Adrenal gland (tissue), 12 donors: ENCODE measurements around the gene GPC5. TPM values are rescaled to one million over a fixed set of nuclear protein-coding genes. Genes with fewer than 3 reads are reported as not detected.
A peak's percentile ranks its signal among the peaks of the same experiment; 100 is the strongest.

ENCODE experiments used
- DNase-seq, 7 donors: peaks; one replicate each; pipeline ENCODE4 v3.0.0-alpha.2; 2019 to 2020
- H3K27ac ChIP-seq, 5 donors: fragments of 200-600 bp; sonication (generic) in 4 of 5; 1 replicate in 3 of 5; 2 replicates in 2 of 5; pipeline versions ENCODE4 v1.5.1 to v1.8.0; 2016 to 2020; ENCODE audit warnings: mild to moderate bottlenecking in 1 of 5
- H3K27me3 ChIP-seq: fragments of 200-600 bp; 2 replicates; pipeline ENCODE4 v1.8.0; 2021
- H3K36me3 ChIP-seq, 2 donors: fragments of 200-600 bp; replicated peaks in 1 of 2; 1 replicate in 1 of 2; 2 replicates in 1 of 2; pipeline versions ENCODE4 v1.5.1 to v1.8.0; 2018 to 2022
- H3K4me1 ChIP-seq, 2 donors: fragments of 200-600 bp; replicated peaks in 1 of 2; 1 replicate in 1 of 2; 2 replicates in 1 of 2; pipeline versions ENCODE4 v1.5.1 to v1.8.0; 2018 to 2021
- H3K4me3 ChIP-seq, 4 donors: fragments of 200-600 bp; sonication (generic) in 3 of 4; one replicate each; pipeline ENCODE4 v1.5.1; 2016 to 2018
- H3K9me3 ChIP-seq, 3 donors: fragments of 200-600 bp; sonication (generic) in 1 of 3; replicated peaks in 1 of 3; 1 replicate in 2 of 3; 2 replicates in 1 of 3; pipeline versions ENCODE4 v1.5.1 to v1.8.0; 2016 to 2021
- POLR2A ChIP-seq, 2 donors: fragments of 450-650 bp; IDR thresholded peaks; one replicate each; pipeline ENCODE4 v1.6.1; 2017; ENCODE audit warnings: antibody characterized with exemption in 2 of 2, mild to moderate bottlenecking in 2 of 2, moderate library complexity in 1 of 2
- WGBS, 4 donors: extraction: QIAGEN DNeasy Blood & Tissue Kit in 2 of 4; methylation state at CpG; one replicate each; pipeline versions ENCODE4 v1.1.5 to v1.1.7; 2013 to 2017; 5-methylcytosine and 5-hydroxymethylcytosine counted together
- intact Hi-C, 2 donors: fragments of 100-400 bp; cut with DNase I; formaldehyde crosslinking; loops; one replicate each; pipeline versions ENCODE4 v1.14.1 to v1.15.0; 2022 to 2023
- polyA plus RNA-seq, 3 donors: library from polyadenylated mRNA; stranded (reverse); fragments of 200-250 nt in 2 of 3; fragments of 350-450 nt in 1 of 3; fragmentation: Illumina TruSeq in 1 of 3; extraction: RNeasy Lipid Tissue Mini Kit (QIAGEN cat#74804) in 1 of 3; gene quantifications; one replicate each; pipeline ENCODE4 v1.2.3, GENCODE V29; 2013 to 2014
- total RNA-seq, 9 donors: library from RNA; depleted of rRNA in 4 of 9; stranded (reverse); fragments of >200 nt in 4 of 9; fragments of 120-200 nt in 1 of 9; fragmentation: NEBNext Ultra II Directional in 1 of 9; extraction: Animal tissue kit (Norgen Biotek cat#: 25700) in 1 of 9; gene quantifications; one replicate each; pipeline versions ENCODE4 v1.1.0 to v1.2.4, GENCODE V29; 2013 to 2023
- TF ChIP-seq, protein P1 (sequence below), 6 experiments: fragments of 450-650 bp in 4 of 6; fragments of 200-600 bp in 2 of 6; sonication (generic) in 1 of 6; IDR thresholded peaks; 1 replicate in 5 of 6; 2 replicates in 1 of 6; pipeline versions ENCODE4 v1.5.1 to v1.8.0; 2016 to 2021; ENCODE audit warnings: antibody characterized with exemption in 6 of 6, mild to moderate bottlenecking in 2 of 6, moderate library complexity in 1 of 6
- donor health status: healthy with polysubstance abuse.
- donor health status: Bipolar disorder and iron deficiency.
- donor health status: DM: yes; HTN: yes; CAD: no.
- donor health status: DM: no; HTN: no; CAD: no.
- donor health status: DM: no; HTN: no; CAD: no.
- donor health status: DM: yes; HTN: yes; CAD: no.

Gene GPC5
- total and polyA plus RNA-seq, 12 donors, result 0.24 to 7.7 (median 2.1) TPM; not detected in 4

GRCh38 chr13:91598655-91599054 lies 200.2 kb downstream of the GPC5 start:
- no peaks in the 10 kb centered on the region for H3K9me3 ChIP-seq
- no peak overlapping the region for H3K27ac ChIP-seq
- TF ChIP-seq, protein P1, sequence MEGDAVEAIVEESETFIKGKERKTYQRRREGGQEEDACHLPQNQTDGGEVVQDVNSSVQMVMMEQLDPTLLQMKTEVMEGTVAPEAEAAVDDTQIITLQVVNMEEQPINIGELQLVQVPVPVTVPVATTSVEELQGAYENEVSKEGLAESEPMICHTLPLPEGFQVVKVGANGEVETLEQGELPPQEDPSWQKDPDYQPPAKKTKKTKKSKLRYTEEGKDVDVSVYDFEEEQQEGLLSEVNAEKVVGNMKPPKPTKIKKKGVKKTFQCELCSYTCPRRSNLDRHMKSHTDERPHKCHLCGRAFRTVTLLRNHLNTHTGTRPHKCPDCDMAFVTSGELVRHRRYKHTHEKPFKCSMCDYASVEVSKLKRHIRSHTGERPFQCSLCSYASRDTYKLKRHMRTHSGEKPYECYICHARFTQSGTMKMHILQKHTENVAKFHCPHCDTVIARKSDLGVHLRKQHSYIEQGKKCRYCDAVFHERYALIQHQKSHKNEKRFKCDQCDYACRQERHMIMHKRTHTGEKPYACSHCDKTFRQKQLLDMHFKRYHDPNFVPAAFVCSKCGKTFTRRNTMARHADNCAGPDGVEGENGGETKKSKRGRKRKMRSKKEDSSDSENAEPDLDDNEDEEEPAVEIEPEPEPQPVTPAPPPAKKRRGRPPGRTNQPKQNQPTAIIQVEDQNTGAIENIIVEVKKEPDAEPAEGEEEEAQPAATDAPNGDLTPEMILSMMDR (IDR thresholded peaks at IDR 0.05), result no peak
- TF ChIP-seq POLR2A (IDR thresholded peaks at IDR 0.05), result no peak
- H3K4me1 ChIP-seq, result no peaks in the 10 kb centered on the region
- no peaks in the 10 kb centered on the region for H3K27me3 ChIP-seq
- H3K36me3 ChIP-seq, result no peaks in the 10 kb centered on the region
- intact Hi-C loops, result no loop called here
- no peak for DNase-seq
- H3K4me3 ChIP-seq, result no peak overlapping the region

DNA sequence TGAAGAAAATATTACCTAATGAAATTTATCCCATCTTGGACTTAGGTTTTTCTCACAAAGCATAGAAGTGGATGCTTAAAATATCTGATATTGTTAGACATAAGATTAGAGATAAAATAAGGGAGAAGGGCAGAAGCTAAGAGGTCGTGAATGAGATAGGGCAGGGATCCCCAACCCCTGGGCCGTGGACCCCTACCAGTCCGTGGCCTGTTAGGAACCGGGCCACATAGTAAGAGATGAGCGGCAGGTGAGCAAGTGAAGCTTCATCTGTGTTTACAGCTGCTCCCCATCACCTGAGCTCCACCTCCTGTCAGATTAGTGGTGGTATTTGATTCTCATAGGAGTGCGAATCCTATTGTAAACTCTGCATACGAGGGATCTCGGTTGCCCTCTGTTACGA lies 202.9 kb downstream of the GPC5 start:
- intact Hi-C loops, result no loop called here
- no peak for TF ChIP-seq POLR2A (IDR thresholded peaks at IDR 0.05)
- TF ChIP-seq, protein P1 (IDR thresholded peaks at IDR 0.05), result no peak
- H3K4me3 ChIP-seq, result no peak overlapping the region
- 82 to 93% (median 85%) methylated on average over 9 of the region's 9 CpGs for WGBS, 4 donors
- no peaks in the 10 kb centered on the region for H3K27me3 ChIP-seq
- no peaks in the 10 kb centered on the region for H3K36me3 ChIP-seq
- no peaks in the 10 kb centered on the region for H3K9me3 ChIP-seq
- DNase-seq, result no peak
- no peak overlapping the region for H3K27ac ChIP-seq
- H3K4me1 ChIP-seq, result no peaks in the 10 kb centered on the region

GRCh38 chr13:91601807-91602206 lies 203.4 kb downstream of the GPC5 start:
- no peaks in the 10 kb centered on the region for H3K27me3 ChIP-seq
- H3K4me3 ChIP-seq, result no peak overlapping the region
- H3K4me1 ChIP-seq, result no peaks in the 10 kb centered on the region
- 82 to 89% (median 87%) methylated on average over 3 of the region's 3 CpGs for WGBS, 4 donors
- intact Hi-C loops, result no loop called here
- H3K36me3 ChIP-seq, result no peaks in the 10 kb centered on the region
- no peaks in the 10 kb centered on the region for H3K9me3 ChIP-seq
- TF ChIP-seq, protein P1 (IDR thresholded peaks at IDR 0.05), result no peak
- TF ChIP-seq POLR2A (IDR thresholded peaks at IDR 0.05), result no peak
- no peak for DNase-seq
- no peak overlapping the region for H3K27ac ChIP-seq

DNA sequence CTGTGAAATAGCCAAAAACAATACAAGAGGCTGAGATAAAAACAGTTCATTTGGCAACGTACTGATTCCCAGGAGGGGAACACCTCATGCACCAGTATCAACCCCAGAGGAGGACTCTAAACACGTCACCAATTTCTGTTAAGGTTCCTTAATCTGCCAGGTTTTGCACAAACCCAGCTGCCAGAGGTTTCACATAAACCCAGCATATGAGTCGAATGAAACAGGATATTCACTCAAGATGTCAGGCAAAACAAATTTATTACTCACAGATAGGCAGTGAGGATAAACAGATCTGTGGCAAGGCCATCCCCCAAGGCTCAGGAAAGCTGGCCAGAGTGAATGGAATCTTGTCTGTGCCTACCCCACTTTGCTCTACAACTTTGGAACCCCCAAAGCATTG lies 210.9 kb downstream of the GPC5 start:
- no peaks in the 10 kb centered on the region for H3K27me3 ChIP-seq
- intact Hi-C loops, result no loop called here
- 18 to 21% (median 20%) methylated on average over 3 of the region's 3 CpGs for WGBS, 4 donors
- DNase-seq, result peak in 1 of 7 donors; percentile 4
- TF ChIP-seq, protein P1 (IDR thresholded peaks at IDR 0.05), result no peak
- TF ChIP-seq POLR2A (IDR thresholded peaks at IDR 0.05), result no peak
- H3K27ac ChIP-seq, result no peak overlapping the region
- H3K4me1 ChIP-seq, result peaks cover 6 to 9% of the 10 kb centered on the region in 2 donors
- no peaks in the 10 kb centered on the region for H3K36me3 ChIP-seq
- H3K9me3 ChIP-seq, result no peaks in the 10 kb centered on the region
- H3K4me3 ChIP-seq, result no peak overlapping the region
